Measurements from ENCODE around the gene NTSR2. TPM values are rescaled to one million over a fixed set of nuclear protein-coding genes. Genes with fewer than 3 reads are reported as not detected.

The NTSR2 gene
- total RNA-seq, 6 experiments from 2014 or later = not detected

DNA sequence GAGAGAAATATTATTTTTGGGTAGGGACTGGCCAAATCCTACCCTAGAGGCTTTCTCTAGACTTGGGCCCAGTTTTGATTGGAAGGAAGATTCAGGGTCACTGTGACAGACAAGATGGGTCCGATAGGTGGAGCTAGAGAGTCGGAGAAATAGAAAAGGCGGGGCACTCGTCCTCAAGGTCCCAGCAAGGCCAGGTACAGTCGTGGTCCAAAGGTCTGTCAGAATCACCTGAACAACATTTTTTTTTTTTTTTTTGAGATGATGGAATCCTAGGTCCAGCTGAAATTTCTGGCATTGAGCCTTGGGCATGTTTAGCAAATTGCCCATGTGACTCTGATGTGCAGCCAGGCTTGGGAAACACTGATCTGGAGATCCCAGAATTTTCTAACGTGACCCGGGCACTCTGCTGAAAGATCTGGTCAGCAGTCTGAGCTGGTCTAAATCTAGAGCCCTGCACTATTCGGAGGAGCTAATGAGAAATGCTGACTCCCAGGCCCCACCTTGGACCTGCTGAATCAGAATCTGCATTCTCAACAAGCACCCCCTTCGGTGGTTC lies 23.0 kb upstream of the NTSR2 start:
- H3K27me3 Mint-ChIP-seq (ENCODE audit: insufficient read depth) = no peaks in the 10 kb centered on the region; the same call in none of the 2 replicates
- H3K4me3 Mint-ChIP-seq = no peak overlapping the region
- TF ChIP-seq, protein P1, sequence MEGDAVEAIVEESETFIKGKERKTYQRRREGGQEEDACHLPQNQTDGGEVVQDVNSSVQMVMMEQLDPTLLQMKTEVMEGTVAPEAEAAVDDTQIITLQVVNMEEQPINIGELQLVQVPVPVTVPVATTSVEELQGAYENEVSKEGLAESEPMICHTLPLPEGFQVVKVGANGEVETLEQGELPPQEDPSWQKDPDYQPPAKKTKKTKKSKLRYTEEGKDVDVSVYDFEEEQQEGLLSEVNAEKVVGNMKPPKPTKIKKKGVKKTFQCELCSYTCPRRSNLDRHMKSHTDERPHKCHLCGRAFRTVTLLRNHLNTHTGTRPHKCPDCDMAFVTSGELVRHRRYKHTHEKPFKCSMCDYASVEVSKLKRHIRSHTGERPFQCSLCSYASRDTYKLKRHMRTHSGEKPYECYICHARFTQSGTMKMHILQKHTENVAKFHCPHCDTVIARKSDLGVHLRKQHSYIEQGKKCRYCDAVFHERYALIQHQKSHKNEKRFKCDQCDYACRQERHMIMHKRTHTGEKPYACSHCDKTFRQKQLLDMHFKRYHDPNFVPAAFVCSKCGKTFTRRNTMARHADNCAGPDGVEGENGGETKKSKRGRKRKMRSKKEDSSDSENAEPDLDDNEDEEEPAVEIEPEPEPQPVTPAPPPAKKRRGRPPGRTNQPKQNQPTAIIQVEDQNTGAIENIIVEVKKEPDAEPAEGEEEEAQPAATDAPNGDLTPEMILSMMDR (IDR thresholded peaks at IDR 0.05) = peak; percentile 87
- no peak overlapping the region for H3K27ac Mint-ChIP-seq
- H3K36me3 Mint-ChIP-seq (ENCODE audit: low read depth) = no peaks in the 10 kb centered on the region
- DNase-seq = peak; percentile 41
- no peaks in the 10 kb centered on the region for H3K9me3 Mint-ChIP-seq
- peaks cover 40% of the 10 kb centered on the region for H3K4me1 Mint-ChIP-seq (ENCODE audit: low read depth)

DNA sequence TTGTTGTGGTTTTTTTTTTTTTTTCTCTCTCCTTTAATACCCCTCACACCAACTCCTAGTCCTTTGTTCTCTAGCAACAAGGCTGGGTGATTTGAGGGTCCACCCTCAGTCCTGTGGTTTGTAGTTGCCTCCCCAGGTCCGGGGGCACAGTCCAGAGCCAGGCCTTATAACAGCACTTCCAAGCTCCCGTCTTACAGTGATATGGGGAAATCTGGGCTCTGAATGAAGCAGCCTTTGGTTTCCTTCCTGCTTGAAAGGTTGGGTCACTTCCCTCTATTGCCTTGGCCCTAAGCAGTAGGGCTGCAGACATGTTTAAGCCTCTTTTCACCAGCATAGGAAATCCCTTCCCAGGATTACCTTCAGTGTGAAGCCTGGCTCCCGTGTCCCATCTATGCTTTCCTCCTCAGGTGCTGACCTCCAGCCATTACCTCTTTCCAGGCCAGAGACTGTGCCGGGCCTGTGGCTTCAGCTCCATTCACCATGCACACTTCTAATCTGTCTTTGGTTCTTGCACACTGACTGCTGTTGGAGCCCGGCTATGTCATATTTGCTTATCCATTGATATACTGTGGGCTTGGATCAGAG lies 21.2 kb upstream of the NTSR2 start:
- H3K27ac Mint-ChIP-seq = no peak overlapping the region
- no peaks in the 10 kb centered on the region for H3K36me3 Mint-ChIP-seq (ENCODE audit: low read depth)
- H3K9me3 Mint-ChIP-seq = no peaks in the 10 kb centered on the region
- TF ChIP-seq, protein P1 (IDR thresholded peaks at IDR 0.05) = no peak
- peaks cover 10% of the 10 kb centered on the region for H3K27me3 Mint-ChIP-seq (ENCODE audit: insufficient read depth)
- no peak overlapping the region for H3K4me3 Mint-ChIP-seq
- no peak for DNase-seq
- H3K4me1 Mint-ChIP-seq (ENCODE audit: low read depth) = peaks cover 26% of the 10 kb centered on the region

DNA sequence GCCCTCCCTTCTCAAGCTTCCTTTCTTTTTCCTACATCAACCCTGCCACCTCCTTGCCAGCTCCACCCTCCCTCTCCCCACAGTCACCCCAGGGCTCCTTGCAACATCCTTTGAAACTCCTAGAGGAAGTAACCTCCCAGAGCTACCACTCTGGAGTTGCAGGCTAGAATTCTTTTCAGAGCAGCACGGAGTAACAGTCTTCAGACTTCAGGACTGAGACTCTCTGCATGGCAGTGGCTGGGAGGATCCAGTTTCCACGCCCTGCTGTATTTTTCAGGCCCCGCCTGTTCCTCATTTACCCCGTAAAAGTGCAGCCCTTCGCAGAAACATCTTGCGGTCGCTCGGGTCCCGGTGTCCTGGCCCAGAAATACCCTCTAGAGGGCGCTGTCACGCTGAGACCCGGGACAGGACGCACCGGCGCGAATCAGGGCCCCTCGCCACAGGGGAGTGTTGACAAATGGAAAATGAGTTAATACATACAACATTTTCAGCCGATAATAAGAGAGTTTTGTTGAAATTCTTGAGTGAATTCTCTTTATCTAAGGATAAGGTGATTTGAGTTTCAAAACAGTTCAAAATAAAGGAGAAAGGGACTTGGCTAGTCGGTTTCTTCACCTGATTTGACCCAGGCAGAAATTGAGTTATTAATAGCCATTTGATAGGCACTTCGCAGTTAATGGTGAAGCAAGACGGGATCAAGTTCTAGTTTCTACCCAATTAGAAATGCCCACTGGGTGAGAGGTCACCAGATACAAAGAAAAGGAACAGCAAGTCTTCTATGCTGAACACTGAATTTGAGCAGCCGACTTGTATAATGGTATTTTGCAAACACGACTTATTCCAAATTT lies 18.5 kb upstream of the NTSR2 start:
- H3K27ac Mint-ChIP-seq = peak overlapping the region; percentile 70

DNA sequence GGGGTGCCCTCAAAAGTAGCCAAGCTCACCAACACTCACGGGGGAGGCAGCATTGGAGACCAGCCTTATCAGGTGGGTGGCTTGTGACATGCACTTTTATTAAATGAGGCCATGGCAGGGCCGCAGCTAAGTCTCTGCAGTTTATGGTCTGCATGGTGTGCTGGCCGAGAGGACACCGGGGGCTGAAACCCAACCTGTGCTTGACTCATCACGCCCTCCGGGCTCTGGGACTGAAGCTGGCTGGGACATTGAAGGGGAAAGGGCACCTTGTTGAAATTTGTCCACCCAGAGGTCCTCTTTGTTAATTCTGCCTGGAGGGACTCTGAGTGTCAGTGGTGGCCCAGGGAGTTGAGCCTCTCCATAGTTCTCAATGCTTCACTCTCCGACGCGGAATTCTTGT lies 17.7 kb upstream of the NTSR2 start:
- Mint-ChIP-seq H3K27me3 (ENCODE audit: insufficient read depth) (peaks cover 26% of the 10 kb centered on the region), H3K36me3 (ENCODE audit: low read depth) (no peaks in the 10 kb centered on the region), H3K27ac (no peak overlapping the region; the same call in 1 of the 2 replicates), H3K4me3 (peak overlapping the region; percentile 85), H3K9me3 (no peaks in the 10 kb centered on the region), H3K4me1 (ENCODE audit: low read depth) (peaks cover 15% of the 10 kb centered on the region)
- no peak for DNase-seq
- TF ChIP-seq, protein P1 (IDR thresholded peaks at IDR 0.05) = no peak

More for the DNA sequence above, 18.5 kb upstream of the NTSR2 start:
- no peaks in the 10 kb centered on the region for H3K9me3 Mint-ChIP-seq
- H3K4me3 Mint-ChIP-seq = peak overlapping the region; percentile 85
- peaks cover 22% of the 10 kb centered on the region for H3K4me1 Mint-ChIP-seq (ENCODE audit: low read depth)
- H3K27me3 Mint-ChIP-seq (ENCODE audit: insufficient read depth) = peaks cover 26% of the 10 kb centered on the region
- DNase-seq = peak; percentile 77
- TF ChIP-seq, protein P1 (IDR thresholded peaks at IDR 0.05) = peak; percentile 97
- H3K36me3 Mint-ChIP-seq (ENCODE audit: low read depth) = no peaks in the 10 kb centered on the region

DNA sequence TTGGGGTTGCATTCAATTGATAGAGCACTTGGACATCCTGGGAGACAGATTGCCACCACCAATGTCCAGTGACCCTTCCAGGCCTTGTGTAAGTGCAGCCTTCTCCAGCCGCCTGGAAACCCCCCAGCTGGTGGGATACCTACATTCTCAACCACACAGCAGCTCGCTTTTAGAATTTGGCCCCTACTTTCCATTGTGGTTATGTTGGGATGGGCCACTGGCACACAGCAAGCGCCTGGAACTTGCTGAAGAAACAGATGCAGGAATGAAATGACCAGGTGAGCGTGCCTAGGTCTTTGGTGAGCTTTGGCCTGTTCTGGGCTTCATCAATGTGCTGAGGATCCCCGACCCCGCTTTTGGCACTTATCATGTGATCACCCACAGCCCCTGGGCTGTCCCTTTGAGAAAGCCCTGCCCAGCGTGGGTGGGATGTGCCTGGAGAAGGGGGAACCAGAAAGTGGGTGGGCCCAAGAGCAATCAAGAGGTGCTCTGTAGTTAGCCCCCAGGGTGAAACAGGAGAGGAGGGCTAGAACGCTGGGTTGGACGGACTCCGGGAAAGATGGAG lies 16.0 kb upstream of the NTSR2 start:
- Mint-ChIP-seq H3K9me3 (no peaks in the 10 kb centered on the region), H3K4me1 (ENCODE audit: low read depth) (peaks cover 14% of the 10 kb centered on the region), H3K27me3 (ENCODE audit: insufficient read depth) (peaks cover 29% of the 10 kb centered on the region), H3K27ac (no peak overlapping the region), H3K4me3 (no peak overlapping the region), H3K36me3 (ENCODE audit: low read depth) (no peaks in the 10 kb centered on the region)
- TF ChIP-seq, protein P1 (IDR thresholded peaks at IDR 0.05) = no peak
- no peak for DNase-seq

Data from HFFc6 (cell line).